GM12891 (cell line): ENCODE measurements around the gene VNN1.

Experiments
- POLR2A ChIP-seq: IDR thresholded peaks from 2 replicates; pipeline ENCODE4 v1.6.1; 2011; ENCODE audit warnings: low read depth, low read length, control low read depth
- TAF1 ChIP-seq: IDR thresholded peaks from 2 replicates; pipeline ENCODE4 v1.6.1; 2011; ENCODE audit warnings: low read depth, low read length, control low read depth

DNA sequence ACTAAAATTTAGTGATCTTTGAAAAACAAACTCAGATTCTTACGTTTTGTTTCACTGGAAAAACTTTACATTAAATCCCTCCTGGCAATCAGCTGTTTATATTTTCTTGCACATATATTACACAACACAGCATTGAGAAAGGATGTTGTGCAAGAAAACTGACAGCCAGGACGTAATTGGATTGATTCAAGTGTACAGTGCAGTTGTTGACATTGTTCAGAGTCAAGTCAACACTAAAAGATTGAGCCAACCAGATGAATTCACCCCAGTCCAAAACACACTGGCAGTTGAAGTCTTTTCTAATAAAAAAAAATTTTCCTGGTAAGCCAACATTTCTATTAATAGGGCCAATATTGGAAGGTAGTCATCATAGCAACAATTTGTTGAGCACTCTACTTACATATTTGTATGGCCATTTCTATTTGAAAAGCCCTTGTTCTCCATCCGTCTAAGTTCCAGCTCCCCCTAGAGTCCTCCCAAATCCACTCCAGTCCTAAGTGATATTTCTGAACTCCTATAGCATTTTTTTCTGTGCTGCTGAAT, 20.9 kb upstream of the VNN1 start:
- TF ChIP-seq POLR2A (no peak), TAF1 (no peak)
